Neural progenitor cell (in vitro differentiated cells): ENCODE results near the gene TMEM127.

Experiments
- CTCF ChIP-seq: fragments of 200-600 bp; sonication (generic); IDR thresholded peaks from 2 replicates; pipeline ENCODE4 v1.5.1; 2017; ENCODE audit warnings: antibody characterized with exemption, mild to moderate bottlenecking
- EZH2 ChIP-seq: fragments of 200-600 bp; sonication (generic); IDR thresholded peaks from 2 replicates; pipeline ENCODE4 v1.6.1; 2017; ENCODE audit warnings: antibody characterized with exemption, mild to moderate bottlenecking, moderate library complexity

- TF ChIP-seq CTCF (no peak), EZH2 (no peak)
These were observed 40.7 kb downstream of the TMEM127 start for GRCh38 chr2:96225016-96225533.
